A549 (cell line): ENCODE data around the gene CACNA1C.

Experiments used
- CTCF ChIP-seq: fragments of >200 bp; sonication (Bioruptor Twin); formaldehyde crosslinking; IDR thresholded peaks from 3 replicates; pipeline ENCODE4 v1.5.1; 2016
- EP300 ChIP-seq, 2 experiments: fragments of >200 bp; sonication (Bioruptor Twin); formaldehyde crosslinking; IDR thresholded peaks; 2 replicates in 1 of 2; 3 replicates in 1 of 2; pipeline ENCODE4 v1.6.1; 2016 to 2017
- MAX ChIP-seq: IDR thresholded peaks from 2 replicates; pipeline ENCODE4 v1.6.1; 2012
- RCOR1 ChIP-seq: fragments of 150-350 bp; IDR thresholded peaks from 2 replicates; pipeline ENCODE4 v1.6.1; 2014; ENCODE audit warnings: antibody characterized with exemption, low read length, low read depth
- REST ChIP-seq: fragments of 200-600 bp; sonication (generic); IDR thresholded peaks from 2 replicates; pipeline ENCODE4 v1.6.1; 2016; ENCODE audit warnings: antibody characterized with exemption, mild to moderate bottlenecking, moderate library complexity
- ZFP36 ChIP-seq: fragments of 450-650 bp; IDR thresholded peaks from 2 replicates; pipeline ENCODE4 v1.6.1; 2014; ENCODE audit warnings: borderline replicate concordance; ENCODE audit not compliant: partially characterized antibody

GRCh38 chr12:2401040-2401439 is 348.3 kb downstream of the CACNA1C start:
- no peak for TF ChIP-seq CTCF
- TF ChIP-seq RCOR1: no peak
- TF ChIP-seq EP300 (IDR thresholded peaks at IDR 0.05): no peak
- no peak for TF ChIP-seq REST
- TF ChIP-seq ZFP36: no peak
- no peak for TF ChIP-seq MAX
